ENCODE measurements around the gene PLCXD1. TPM values are rescaled to one million over a fixed set of nuclear protein-coding genes. Genes with fewer than 3 reads are reported as not detected.
"Not testable (repeated sequence)": the region's sequence is repeated elsewhere in the genome, so short reads cannot be mapped to it uniquely, and the experiment has no call there.

The PLCXD1 gene
- 14.8 and 20.1 TPM in 2 replicates for total RNA-seq (2014; rRNA removed; shearing (Covaris generic))

GRCh38 chrX:281166-281999 is at the start of gene PLCXD1:
TSS of gene PLCXD1 (plus strand) at chrX:281381. CDS start at chrX:284188, 2,807 bp downstream.
- DNase-seq (ENCODE audit: low read depth in 1 of 2, low spot score in 2 of 2), result peak; percentile 10 to 44
- Histone ChIP-seq H3K36me3 (peaks cover 18% of the 10 kb centered on the region), H3K4me1 (replicated peaks) (peaks cover 11% of the 10 kb centered on the region), H3K27me3 (replicated peaks) (no peaks in the 10 kb centered on the region), H3K27ac (no peak within 1 kb of the TSS), H3K9me3 (replicated peaks) (no peaks in the 10 kb centered on the region), H3K4me3 (peak within 1 kb of the TSS; percentile 25)

- not testable (repeated sequence) for H3K9me3 ChIP-seq (replicated peaks); H3K36me3 ChIP-seq; H3K4me3 ChIP-seq; H3K27me3 ChIP-seq (replicated peaks); DNase-seq (ENCODE audit: low read depth in 1 of 2, low spot score in 2 of 2); H3K27ac ChIP-seq; H3K4me1 ChIP-seq (replicated peaks)
These were observed 49.4 kb upstream of the PLCXD1 start for GRCh38 chrX:231637-232277.

- H3K27me3 ChIP-seq (replicated peaks); H3K27ac ChIP-seq; H3K4me1 ChIP-seq (replicated peaks); H3K36me3 ChIP-seq; H3K9me3 ChIP-seq (replicated peaks); H3K4me3 ChIP-seq; DNase-seq (ENCODE audit: low read depth in 1 of 2, low spot score in 2 of 2): not testable (repeated sequence)
These were observed 48.9 kb upstream of the PLCXD1 start for GRCh38 chrX:232278-232655.

- H3K27ac ChIP-seq; H3K9me3 ChIP-seq (replicated peaks); H3K27me3 ChIP-seq (replicated peaks); H3K4me1 ChIP-seq (replicated peaks); H3K36me3 ChIP-seq; DNase-seq (ENCODE audit: low read depth in 1 of 2, low spot score in 2 of 2); H3K4me3 ChIP-seq: not testable (repeated sequence)
These were observed 45.0 kb upstream of the PLCXD1 start for GRCh38 chrX:236201-236600.

- Histone ChIP-seq H3K9me3 (replicated peaks) (peaks cover 5% of the 10 kb centered on the region), H3K4me3 (no peak overlapping the region), H3K27ac (no peak overlapping the region), H3K27me3 (replicated peaks) (no peaks in the 10 kb centered on the region), H3K4me1 (replicated peaks) (no peaks in the 10 kb centered on the region), H3K36me3 (no peaks in the 10 kb centered on the region)
- no peak for DNase-seq (ENCODE audit: low read depth in 1 of 2, low spot score in 2 of 2)
These were observed 30.2 kb upstream of the PLCXD1 start for GRCh38 chrX:250965-251364.

- H3K9me3 ChIP-seq (replicated peaks); H3K27me3 ChIP-seq (replicated peaks); H3K27ac ChIP-seq; H3K4me3 ChIP-seq; H3K4me1 ChIP-seq (replicated peaks); DNase-seq (ENCODE audit: low read depth in 1 of 2, low spot score in 2 of 2); H3K36me3 ChIP-seq: not testable (repeated sequence)
These were observed 29.6 kb upstream of the PLCXD1 start for GRCh38 chrX:251396-252243.

GRCh38 chrX:252244-252956 is 28.8 kb upstream of the PLCXD1 start:
- Histone ChIP-seq H3K27ac (no peak overlapping the region), H3K9me3 (replicated peaks) (peaks cover 6% of the 10 kb centered on the region), H3K4me3 (no peak overlapping the region), H3K36me3 (no peaks in the 10 kb centered on the region), H3K27me3 (replicated peaks) (no peaks in the 10 kb centered on the region), H3K4me1 (replicated peaks) (no peaks in the 10 kb centered on the region)
- DNase-seq (ENCODE audit: low read depth in 1 of 2, low spot score in 2 of 2), result no peak

- Histone ChIP-seq H3K4me1 (replicated peaks) (no peaks in the 10 kb centered on the region), H3K27ac (no peak overlapping the region), H3K9me3 (replicated peaks) (peaks cover 6% of the 10 kb centered on the region), H3K27me3 (replicated peaks) (no peaks in the 10 kb centered on the region), H3K4me3 (no peak overlapping the region), H3K36me3 (no peaks in the 10 kb centered on the region)
- no peak for DNase-seq (ENCODE audit: low read depth in 1 of 2, low spot score in 2 of 2)
These were observed 28.3 kb upstream of the PLCXD1 start for GRCh38 chrX:252957-253291.

GRCh38 chrX:253451-254297 is 27.5 kb upstream of the PLCXD1 start:
- Histone ChIP-seq H3K27me3 (replicated peaks) (no peaks in the 10 kb centered on the region), H3K27ac (no peak overlapping the region), H3K36me3 (no peaks in the 10 kb centered on the region), H3K9me3 (replicated peaks) (peaks cover 6% of the 10 kb centered on the region), H3K4me3 (no peak overlapping the region), H3K4me1 (replicated peaks) (no peaks in the 10 kb centered on the region)
- DNase-seq (ENCODE audit: low read depth in 1 of 2, low spot score in 2 of 2), result no peak

- Histone ChIP-seq H3K4me1 (replicated peaks) (no peaks in the 10 kb centered on the region), H3K9me3 (replicated peaks) (peaks cover 6% of the 10 kb centered on the region), H3K27me3 (replicated peaks) (no peaks in the 10 kb centered on the region), H3K4me3 (no peak overlapping the region), H3K36me3 (no peaks in the 10 kb centered on the region), H3K27ac (no peak overlapping the region)
- DNase-seq (ENCODE audit: low read depth in 1 of 2, low spot score in 2 of 2), result no peak
These were observed 26.5 kb upstream of the PLCXD1 start for GRCh38 chrX:254630-255215.

GRCh38 chrX:255923-256331 is 25.3 kb upstream of the PLCXD1 start:
- Histone ChIP-seq H3K27ac (no peak overlapping the region), H3K36me3 (no peaks in the 10 kb centered on the region), H3K4me1 (replicated peaks) (no peaks in the 10 kb centered on the region), H3K4me3 (no peak overlapping the region), H3K9me3 (replicated peaks) (peaks cover 6% of the 10 kb centered on the region), H3K27me3 (replicated peaks) (no peaks in the 10 kb centered on the region)
- no peak for DNase-seq (ENCODE audit: low read depth in 1 of 2, low spot score in 2 of 2)

- not testable (repeated sequence) for H3K27ac ChIP-seq; H3K4me3 ChIP-seq; H3K9me3 ChIP-seq (replicated peaks); H3K36me3 ChIP-seq; H3K4me1 ChIP-seq (replicated peaks); DNase-seq (ENCODE audit: low read depth in 1 of 2, low spot score in 2 of 2); H3K27me3 ChIP-seq (replicated peaks)
These were observed 24.1 kb upstream of the PLCXD1 start for GRCh38 chrX:257054-257453.
